Activated CD8-positive, alpha-beta memory T cell treated with anti-CD3 and anti-CD28 coated beads for 4 hours (primary cell): ENCODE data around the gene ZNF239.
"Not testable (repeated sequence)": the region's sequence is repeated elsewhere in the genome, so short reads cannot be mapped to it uniquely, and the experiment has no call there.

Experiments
- DNase-seq, 2 donors: peaks; one replicate each; pipeline ENCODE4 v3.0.0-alpha.2; 2020; ENCODE audit warnings: low read depth in 2 of 2

Gene ZNF239

GRCh38 chr10:43574001-43574892 is at the start of gene ZNF239:
ZNF239 (minus strand) TSS chr10:43574616; CDS start chr10:43558079, 16,537 bp downstream.
- peak; percentile 73 to 78 for DNase-seq

- no peak for DNase-seq
Measured at GRCh38 chr10:43623351-43623750, 48.9 kb upstream of the ZNF239 start.

GRCh38 chr10:43622038-43622437 is 47.6 kb upstream of the ZNF239 start:
- DNase-seq: no peak

GRCh38 chr10:43619368-43619767 is 45.0 kb upstream of the ZNF239 start:
- DNase-seq: no peak

- no peak for DNase-seq
Measured at GRCh38 chr10:43616697-43617370, 42.4 kb upstream of the ZNF239 start.

- DNase-seq: no peak
Measured at GRCh38 chr10:43610636-43611035, 36.2 kb upstream of the ZNF239 start.

- no peak for DNase-seq
Measured at GRCh38 chr10:43607199-43607573, 32.8 kb upstream of the ZNF239 start.

GRCh38 chr10:43606323-43607198 is 32.1 kb upstream of the ZNF239 start, which contains the start of gene ZNF485:
ZNF485 (plus strand) TSS chr10:43606438; CDS start chr10:43607051, 613 bp downstream.
- DNase-seq: peak; percentile 44 to 47

GRCh38 chr10:43605850-43606322 is 31.5 kb upstream of the ZNF239 start:
- DNase-seq: no peak

GRCh38 chr10:43601576-43601975 is 27.2 kb upstream of the ZNF239 start:
- not testable (repeated sequence) for DNase-seq

- DNase-seq: no peak
Measured at GRCh38 chr10:43599333-43599732, 24.9 kb upstream of the ZNF239 start.

GRCh38 chr10:43598446-43598845 is 24.0 kb upstream of the ZNF239 start:
- DNase-seq: no peak

- no peak for DNase-seq
Measured at GRCh38 chr10:43596546-43596945, 22.1 kb upstream of the ZNF239 start.

- no peak for DNase-seq
Measured at GRCh38 chr10:43595739-43596298, 21.4 kb upstream of the ZNF239 start.

- no peak for DNase-seq
Measured at GRCh38 chr10:43594944-43595589, 20.7 kb upstream of the ZNF239 start.

- DNase-seq: no peak
Measured at GRCh38 chr10:43591303-43591904, 17.0 kb upstream of the ZNF239 start.

- not testable (repeated sequence) for DNase-seq
Measured at GRCh38 chr10:43586730-43587115, 12.3 kb upstream of the ZNF239 start.

- no peak for DNase-seq
Measured at GRCh38 chr10:43585981-43586729, 11.7 kb upstream of the ZNF239 start.

GRCh38 chr10:43585046-43585445 is 10.6 kb upstream of the ZNF239 start:
- DNase-seq: no peak

- no peak for DNase-seq
Measured at GRCh38 chr10:43584051-43584450, 9.6 kb upstream of the ZNF239 start.
